ENCODE data around the gene SPRYD7.
"Not testable (repeated sequence)": the region's sequence is repeated elsewhere in the genome, so short reads cannot be mapped to it uniquely, and the experiment has no call there.

Gene SPRYD7, protein sequence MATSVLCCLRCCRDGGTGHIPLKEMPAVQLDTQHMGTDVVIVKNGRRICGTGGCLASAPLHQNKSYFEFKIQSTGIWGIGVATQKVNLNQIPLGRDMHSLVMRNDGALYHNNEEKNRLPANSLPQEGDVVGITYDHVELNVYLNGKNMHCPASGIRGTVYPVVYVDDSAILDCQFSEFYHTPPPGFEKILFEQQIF

DNA sequence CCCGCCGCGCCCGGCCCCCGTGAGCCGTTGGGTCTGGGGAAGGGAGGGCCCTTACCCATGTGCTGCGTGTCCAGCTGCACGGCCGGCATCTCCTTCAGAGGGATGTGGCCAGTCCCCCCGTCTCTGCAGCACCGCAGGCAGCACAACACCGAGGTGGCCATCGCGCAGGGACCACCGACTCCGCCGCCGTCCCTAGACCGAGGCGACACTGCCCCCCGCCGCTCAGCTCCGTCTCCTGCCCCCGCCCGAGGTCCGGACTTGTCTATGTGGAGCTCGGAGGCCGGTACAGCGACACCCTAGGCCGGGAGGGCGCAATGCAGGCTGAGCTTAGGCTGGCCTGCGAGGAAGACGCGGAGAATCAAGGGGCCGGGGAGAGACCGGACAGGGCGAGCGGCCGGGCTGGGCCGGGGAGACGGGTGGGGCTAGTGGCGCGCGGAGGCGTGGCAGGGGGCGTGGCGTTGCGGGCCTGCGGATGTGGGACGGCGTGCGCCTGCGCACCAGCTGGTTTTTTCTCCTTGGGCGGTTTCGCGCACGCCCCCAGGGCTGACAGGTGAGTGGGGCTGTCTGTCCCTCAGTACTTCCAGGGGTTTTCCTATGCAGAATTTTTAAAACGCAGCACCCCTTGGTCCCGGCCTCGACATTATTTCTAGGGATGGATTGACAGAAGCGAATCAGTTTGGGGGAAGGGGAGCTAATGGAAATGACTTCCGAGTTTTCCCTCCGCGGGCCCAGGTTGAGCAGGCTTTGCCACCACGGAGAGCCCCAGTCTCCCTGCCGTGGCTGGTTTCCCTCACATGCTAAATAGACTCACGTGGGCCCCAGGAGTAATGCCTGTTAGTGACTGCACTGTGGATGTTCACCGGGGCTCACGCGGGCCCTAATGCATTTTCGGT, at the start of gene SPRYD7:
Gene SPRYD7 (minus strand): TSS at position 266 of the 893 bp plus-strand sequence. CDS start 105 bp downstream, at position 161.
- peak; percentile 92 for DNase-seq (ENCODE audit: low spot score)

DNA sequence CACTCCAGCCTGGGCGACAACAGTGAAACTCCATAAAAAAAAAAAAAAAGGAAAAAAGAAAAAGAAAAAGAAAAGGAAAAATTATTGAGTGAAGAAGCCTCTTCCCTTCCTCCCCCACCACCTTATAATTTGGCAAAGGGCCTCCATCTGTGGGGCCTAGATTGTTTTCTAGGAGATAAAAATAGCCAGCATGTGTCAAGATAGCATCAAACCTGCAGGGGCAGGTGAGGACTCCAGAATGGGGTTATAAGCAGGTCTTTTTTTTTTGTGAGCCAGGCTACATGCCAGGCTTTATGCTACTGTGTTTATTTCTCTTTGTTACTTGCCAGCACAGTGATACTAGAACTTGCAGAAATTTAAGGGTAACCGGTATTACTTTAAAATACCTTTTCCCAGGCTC, 49.0 kb upstream of the SPRYD7 start:
- no peak for DNase-seq (ENCODE audit: low spot score)

DNA sequence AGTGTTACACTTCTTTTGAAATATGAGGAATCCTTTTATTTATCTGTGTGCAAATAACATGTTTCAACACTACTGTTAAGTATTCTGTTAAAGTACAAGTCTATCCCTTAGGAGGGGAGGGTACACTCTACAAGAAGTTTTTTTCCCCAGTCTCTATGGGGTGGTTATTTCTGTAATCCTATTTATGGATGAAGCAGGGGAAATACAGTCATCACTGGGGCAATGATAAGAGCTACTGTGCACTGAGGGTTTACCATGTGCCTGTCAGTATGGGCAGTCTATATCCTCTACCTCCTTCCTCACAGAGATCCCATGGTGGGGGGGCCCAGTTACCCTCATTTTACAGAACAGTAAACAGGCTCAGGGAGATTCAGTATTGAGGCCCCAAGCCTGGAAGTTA, 44.1 kb upstream of the SPRYD7 start:
- no peak for DNase-seq (ENCODE audit: low spot score)

DNA sequence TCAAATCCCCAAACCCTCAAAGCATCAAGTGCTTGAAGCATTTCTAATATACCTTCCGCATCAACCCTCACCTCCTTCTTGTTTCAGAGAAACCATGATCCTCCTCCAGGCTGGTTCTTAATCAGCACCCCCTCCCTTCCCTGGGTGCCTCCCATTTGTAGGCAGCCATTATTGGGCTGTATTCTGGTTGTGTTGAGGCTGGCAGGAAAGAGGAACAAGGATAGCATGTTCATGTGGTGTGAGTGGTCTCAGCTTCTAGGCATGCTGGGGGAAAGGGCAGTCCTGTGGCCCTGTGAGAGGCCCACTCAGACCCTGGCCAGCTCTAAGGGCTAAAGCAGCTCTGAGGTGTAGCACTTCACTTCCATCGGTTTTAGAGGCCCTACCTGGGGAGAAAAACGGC, 41.9 kb upstream of the SPRYD7 start:
- DNase-seq (ENCODE audit: low spot score): no peak

DNA sequence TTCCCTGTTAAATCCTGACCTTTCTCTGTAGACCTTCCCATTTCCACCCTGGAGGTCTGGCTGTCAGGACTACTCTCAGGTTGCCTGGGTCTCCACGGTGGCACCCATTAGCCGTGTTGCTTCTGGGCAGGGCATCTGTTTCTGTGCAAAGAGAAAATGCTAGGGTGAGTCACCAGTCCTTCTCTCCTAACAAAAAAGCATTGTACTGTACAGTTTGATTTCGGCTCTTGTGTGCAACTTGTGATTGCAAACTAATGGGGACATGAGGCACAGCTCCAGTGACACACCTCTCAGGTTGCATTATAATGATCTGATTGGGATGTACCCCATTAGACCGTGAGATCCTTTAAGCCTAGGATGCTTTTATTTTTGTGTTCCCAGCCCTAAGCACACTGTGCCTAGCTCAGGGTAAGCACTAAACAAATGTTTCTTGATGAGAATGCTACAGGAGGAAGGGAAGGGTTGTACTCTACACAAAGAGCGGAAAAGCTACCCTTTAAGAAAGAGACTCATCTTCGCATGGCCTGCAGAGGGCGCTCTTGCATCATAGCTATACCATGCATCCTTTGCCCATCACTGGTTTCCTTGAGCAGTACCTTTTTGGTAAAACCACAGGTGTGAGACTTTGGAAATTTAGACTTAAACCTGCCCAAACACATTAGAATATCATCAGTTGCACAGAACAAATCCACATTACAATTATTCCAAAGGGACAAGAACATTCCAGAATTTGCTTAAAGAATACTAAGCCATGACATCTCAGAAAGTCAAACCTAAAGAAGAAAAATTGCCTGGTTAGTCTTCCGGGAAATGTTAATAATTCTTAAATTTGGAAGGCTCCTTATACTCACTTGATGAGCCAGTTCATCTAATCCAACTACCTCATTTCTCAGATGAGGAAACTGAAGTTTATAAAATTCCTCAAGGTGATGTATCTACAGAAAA, 40.4 kb upstream of the SPRYD7 start:
- DNase-seq (ENCODE audit: low spot score): peak; percentile 55

DNA sequence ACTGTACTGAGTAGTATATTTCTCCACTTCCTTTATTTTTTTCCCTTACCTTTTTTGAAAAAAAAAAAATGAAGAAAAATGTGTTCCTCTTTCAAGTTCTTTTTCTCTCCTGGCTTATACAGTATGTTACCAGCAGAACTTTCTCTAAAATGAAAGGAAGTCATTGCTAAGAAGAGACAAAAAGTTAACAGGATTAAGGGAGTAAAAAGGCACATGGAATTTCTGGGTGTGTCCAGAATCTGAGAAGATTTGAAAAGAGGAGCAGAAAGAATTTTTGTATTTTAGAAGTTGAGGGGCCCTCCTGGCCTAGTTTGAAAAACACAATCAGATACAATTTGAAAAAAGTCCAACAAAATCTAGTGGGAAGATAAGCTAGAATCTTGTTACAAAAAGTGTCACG, 39.7 kb upstream of the SPRYD7 start:
- DNase-seq (ENCODE audit: low spot score): no peak

DNA sequence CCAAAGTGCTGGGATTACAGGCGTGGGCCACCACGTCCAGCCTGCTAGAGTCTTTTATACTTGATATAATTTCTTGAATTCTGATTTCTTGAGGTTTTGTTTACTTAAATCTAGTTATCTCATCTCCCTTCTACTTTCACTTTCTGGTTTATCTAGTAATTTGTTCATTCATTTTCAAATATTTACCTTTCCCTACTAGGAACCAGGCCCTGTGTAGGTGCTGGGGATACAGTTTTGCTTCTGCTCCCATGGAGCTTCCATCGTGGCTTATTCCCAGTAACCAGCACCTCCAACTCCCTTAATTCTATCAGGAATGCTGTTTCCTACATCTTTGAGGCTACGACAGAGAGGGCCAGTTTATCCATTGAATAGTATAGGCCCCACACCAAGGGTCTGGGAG, 36.6 kb upstream of the SPRYD7 start:
- DNase-seq (ENCODE audit: low spot score): no peak

DNA sequence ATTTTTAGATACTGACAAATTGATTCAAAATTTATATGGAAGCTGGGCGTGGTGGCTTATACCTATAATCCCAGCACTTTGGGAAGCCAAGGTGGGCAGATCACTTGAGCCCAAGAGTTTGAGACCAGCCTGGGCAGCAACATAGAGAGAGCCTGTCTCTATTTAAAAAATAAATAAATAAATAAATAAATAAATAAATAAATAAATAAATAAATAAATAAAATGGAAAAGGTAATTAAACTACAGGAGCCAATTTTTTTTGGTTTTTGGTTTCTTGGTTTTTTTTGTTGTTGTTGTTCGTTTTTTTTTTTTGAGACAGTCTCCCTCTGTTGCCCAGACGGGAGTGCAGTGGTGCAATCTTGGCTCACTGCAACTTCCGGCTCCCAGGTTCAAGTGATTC, 31.3 kb upstream of the SPRYD7 start:
- DNase-seq (ENCODE audit: low spot score): no peak

DNA sequence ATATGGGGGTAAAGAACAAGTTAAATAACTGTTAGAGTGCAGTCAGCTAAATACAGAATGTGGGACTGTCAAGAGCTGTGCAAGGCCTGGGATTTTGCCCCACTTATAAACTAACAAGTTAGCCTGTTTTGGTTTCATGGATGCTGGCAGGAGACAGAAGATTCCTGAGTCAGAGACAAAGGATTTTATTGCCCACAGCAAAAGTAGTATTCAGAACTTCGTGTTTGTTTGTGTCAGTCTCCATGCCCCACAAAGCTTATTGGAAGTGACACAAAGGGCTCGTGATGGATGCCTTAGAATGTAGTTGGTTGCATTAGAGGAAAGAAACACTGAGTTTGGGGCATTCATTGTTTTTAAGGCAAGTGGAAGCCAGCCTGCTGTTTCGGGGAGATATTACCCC, 22.2 kb upstream of the SPRYD7 start:
- no peak for DNase-seq (ENCODE audit: low spot score)

DNA sequence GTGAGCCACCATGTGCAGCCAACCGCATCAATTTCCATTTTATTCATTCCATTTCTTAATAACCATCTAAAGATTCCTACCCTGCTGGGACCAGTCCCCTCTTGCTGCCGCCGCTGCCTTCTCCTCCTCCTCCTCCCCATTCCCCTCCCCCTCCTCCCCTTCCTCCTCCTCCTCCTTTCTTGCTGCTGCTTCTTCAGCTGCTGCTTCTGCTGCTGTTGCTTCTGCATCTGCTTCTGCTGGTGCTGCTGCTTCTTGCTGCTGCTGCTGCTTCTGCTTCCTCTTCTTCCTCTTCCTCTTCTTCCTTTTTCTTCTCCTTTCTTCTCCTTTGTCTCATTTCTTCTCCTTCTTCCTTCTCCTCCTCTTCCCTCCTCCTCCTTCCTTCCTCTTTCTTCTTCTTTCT, 20.0 kb upstream of the SPRYD7 start:
- no peak for DNase-seq (ENCODE audit: low spot score)

DNA sequence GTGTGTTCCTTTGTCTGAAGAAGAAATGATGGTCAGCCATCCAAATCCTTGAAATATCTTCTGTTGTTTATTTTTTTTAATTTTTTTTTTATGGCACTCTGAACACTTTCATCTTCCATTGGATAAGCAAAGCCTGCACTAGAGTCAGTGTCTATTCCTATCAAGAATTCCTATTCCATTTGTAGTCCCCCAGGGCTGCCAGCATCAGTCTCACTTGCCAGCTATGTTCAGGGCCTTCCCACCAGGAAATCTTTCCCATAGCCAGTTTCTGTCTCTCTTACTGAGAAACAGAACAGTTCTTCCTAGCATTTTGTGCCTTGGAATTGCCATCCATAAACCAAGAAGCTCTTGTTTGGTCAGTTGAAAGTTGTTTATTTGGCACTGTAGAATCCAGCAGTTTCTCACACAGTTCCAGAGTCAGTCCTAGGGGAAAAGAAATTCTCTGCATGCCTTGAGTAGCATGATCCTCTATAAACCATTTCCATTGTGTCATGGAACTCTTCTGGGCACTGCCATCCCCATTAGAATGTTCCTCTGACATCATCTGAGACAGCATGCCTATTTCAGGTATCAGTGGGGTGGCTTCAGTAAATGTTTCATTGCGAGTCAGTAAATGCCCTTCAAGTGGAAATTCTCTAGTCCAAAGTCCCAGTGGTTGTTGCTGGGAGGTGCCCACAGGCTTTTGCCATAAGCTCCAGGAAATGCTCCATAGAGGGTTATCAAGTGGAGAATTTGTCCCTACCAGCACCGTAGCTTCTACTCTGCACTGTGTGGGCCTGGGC, 18.7 kb upstream of the SPRYD7 start:
- no peak for DNase-seq (ENCODE audit: low spot score)

DNA sequence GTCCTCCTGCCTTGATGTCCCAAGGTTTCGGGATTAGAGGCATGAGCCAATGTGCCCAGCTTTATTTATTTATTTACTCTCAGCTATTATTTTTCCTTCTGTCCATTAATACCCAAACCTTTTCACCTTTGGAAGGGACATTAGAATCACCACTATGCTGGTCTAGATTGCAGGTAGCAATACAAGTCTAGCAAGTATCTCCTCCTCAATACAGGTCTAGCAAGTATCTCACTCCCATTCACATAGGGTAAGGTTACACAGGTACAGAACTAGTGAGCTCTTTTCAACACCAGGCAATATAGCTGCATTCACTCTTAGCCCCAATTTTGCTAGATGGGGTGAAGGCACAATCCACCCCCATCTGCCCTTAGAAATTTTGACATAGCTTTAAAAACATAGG, 17.4 kb upstream of the SPRYD7 start:
- no peak for DNase-seq (ENCODE audit: low spot score)

DNA sequence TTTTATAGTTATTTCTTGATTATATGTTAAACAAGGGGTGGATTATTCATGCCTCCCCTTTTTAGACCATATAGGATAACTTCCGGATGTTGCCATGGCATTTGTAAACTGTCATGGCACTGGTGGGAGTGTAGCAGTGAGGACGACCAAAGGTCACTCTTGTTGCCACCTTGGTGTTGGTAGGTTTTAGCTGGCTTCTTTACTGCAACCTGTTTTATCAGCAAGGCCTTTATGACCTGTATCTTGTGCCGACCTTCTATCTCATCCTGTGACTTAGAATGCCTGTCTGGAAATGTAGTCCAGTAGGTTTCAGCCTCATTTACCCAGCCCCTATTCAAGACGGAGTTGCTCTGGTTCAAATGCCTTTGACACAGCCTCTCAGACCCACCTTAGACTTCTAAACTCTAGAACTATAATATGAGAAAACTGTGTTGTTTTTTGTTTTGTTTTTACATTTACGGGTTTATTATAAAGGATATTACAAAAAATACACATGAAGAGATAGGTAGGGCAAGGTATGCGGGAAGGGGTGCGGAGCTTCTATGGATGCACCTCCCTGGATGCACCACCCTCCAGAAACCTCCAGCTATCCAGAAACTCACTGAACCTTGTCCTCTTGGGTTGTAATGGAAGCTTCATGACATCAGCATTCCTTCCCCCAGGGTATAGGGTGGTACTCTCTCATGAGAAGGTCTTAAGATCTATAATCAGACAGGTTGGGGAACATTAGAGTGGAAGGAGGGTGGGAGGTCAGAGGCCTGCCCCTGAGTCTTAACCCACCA, 15.8 kb upstream of the SPRYD7 start:
- no peak for DNase-seq (ENCODE audit: low spot score)

DNA sequence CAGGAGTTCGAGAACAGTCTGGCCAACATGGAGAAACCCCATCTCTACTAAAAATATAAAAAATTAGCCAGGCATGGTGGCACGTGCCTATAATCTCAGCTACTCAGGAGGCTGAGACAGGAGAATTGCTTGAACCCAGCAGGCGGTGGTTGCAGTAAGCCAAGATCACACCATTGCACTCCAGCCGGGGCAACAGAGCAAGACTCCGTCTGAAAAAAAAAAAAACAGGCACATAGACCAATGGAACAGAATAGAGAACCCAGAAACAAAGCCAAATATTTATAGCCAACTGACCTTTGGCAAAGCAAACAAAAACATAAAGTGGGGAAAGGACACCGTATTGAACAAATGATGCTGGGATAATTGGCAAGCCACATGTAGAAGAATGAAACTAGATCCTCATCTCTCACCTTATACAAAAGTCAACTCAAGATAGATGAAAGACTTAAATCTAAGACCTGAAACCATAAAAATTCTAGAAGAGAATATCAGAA, 12.7 kb upstream of the SPRYD7 start:
- not testable (repeated sequence) for DNase-seq (ENCODE audit: low spot score)

DNA sequence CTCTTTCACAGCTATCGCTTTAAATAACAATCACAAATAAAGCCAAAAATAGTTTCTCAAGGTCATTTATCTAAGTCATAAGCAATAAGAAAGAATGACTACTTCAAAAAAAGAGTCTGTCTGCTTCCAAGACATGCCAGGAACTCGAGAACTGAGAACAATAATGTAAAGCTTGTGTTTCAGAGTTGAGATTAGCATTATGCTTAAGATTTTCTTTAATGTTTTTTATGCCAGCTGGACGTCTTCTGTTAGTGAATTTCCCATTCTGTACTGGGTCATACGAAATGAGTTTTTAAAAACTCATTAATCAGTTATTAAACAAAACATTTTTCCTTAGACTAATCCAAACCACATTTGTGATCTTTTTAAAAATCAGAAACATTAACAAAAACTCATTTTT, 3.2 kb upstream of the SPRYD7 start:
- DNase-seq (ENCODE audit: low spot score): no peak

DNA sequence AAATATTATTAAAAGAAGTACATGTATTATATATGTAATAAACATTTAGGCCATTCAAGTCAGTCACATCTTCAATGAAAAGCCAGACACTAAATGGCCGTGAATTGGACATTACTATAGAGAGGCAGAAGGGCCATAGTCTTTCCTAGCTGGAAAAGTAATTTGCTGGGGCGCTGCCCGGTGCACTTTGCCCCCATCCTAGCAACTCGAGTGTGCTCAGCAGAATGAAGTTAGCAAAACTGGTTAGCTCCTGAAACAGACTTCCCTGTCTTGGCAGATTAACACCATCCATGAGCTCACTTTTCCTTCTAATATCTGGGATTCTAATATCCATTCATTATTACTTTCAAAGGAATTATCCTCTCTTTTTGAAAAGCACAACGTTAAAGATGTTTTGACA, 2.8 kb upstream of the SPRYD7 start:
- DNase-seq (ENCODE audit: low spot score): no peak

DNA sequence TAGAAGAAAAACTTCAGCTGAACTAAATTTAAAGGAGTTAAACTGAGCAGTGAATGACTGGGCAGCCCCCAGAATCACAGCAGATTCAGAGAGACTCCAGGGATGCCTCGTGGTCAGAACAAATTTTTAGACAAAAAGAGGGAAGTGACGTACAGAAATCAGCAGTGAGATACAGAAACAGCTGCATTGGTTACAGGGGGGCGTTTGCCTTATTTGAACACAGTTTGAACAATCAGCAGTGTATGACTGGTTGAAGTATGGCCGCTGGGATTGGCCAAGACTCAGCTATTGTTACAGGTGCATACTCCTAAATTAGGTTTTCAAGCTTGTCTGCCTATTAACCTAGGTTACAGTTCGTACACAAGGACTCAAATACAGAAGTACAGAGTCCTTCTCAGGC, 2.2 kb upstream of the SPRYD7 start:
- DNase-seq (ENCODE audit: low spot score): no peak

DNA sequence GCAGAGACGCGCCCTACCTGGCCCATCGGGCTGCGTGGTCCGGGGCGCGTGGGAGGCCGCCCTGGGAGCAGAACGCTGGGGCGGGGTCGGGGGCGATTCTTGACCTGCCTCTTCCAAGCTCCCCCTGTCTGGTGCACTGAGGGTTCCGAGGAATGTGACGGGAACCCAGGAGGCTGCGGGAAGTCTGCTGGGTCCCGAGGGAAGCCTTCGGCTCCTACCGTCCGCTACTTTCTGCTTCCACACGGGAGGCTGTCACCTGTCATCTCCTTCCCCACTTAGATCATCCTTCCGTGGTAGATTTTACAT, 781 bp upstream of the SPRYD7 start:
- no peak for DNase-seq (ENCODE audit: low spot score)

DNA sequence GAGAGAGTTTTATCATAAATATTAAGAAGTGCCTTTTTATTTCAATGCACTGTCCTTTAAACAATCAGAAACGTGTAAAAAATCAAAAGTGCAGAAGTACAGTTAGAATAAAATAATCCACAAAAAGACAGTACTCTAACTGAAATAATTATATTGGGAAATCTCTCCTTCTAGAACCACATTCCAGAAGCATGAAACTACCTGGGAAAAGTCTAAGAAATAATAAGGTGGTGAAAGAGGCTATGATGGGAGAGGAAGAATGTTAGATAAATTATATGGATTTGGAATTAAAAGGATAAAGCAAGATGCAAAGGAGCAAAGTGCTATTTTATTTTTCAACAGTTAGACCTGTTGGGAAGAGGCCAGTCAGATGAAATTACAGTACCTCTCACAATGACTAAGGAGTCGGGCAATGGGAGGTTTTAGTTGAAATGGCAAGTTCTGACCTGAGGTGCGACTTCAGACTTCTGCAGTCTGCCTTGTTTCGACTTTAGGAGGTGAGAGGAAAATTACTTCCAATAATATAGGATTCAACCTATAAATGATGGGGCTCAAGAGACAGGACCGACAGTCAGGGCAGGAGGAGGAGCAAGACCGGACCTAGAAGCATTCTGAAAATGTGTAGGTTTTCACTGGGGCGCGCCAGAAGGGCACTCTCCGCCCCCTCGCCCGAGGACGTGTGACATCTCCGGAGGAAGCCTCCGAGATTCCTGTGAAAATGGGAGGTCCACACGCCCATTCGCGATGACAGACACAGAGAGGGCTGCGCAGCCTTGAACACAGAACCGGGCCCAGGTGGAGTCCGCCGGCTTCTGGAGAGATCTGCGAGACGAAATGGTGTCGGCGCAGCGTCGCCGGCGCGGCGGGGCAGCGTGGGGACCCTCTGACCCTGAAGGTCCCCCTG, 717 bp downstream of the SPRYD7 start:
- peak; percentile 55 for DNase-seq (ENCODE audit: low spot score)

DNA sequence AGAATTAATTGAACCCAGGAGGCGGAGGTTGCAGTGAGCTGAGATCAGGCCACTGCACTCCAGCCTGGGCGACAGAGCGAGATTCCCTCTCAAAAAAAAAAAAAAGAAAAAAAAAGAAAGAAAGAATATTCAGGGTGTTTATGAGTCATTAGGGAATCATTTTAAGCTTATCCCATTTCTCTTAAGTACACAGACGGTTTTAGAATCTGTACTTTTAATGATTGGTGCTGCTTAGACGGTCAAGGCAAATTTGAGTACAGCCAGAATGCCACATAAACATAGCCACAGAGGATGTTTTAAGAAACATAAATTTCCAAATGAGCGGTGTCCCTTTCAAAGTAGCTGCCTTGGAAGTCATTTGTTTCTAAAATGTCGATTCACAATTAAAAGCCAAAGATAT, 2.6 kb downstream of the SPRYD7 start:
- no peak for DNase-seq (ENCODE audit: low spot score)
